Loucy (cell line): ENCODE results near the gene DTNBP1.

ENCODE experiments used
- CTCF ChIP-seq: fragments of 200-600 bp; sonication (generic); conservative IDR thresholded peaks from 2 replicates; pipeline ENCODE4 v1.5.1; 2014; ENCODE audit warnings: mild to moderate bottlenecking, antibody characterized with exemption, low read length
- EZH2phosphoT487 ChIP-seq: fragments of 200-600 bp; IDR thresholded peaks from 2 replicates; pipeline ENCODE4 v1.6.1; 2018; ENCODE audit warnings: antibody characterized with exemption, mild to moderate bottlenecking, moderate library complexity, borderline replicate concordance

GRCh38 chr6:15508441-15508871 is 154.4 kb downstream of the DTNBP1 start:
- TF ChIP-seq CTCF, result no peak
- no peak for TF ChIP-seq EZH2phosphoT487
